Left ventricle myocardium superior (tissue), 1 donor: ENCODE data around the gene SRRM3. TPM values are rescaled to one million over a fixed set of nuclear protein-coding genes. Genes with fewer than 3 reads are reported as not detected.
"Not testable (repeated sequence)": the region's sequence is repeated elsewhere in the genome, so short reads cannot be mapped to it uniquely, and the experiment has no call there.

ENCODE experiments used
- ATAC-seq: fragments of 200-7000 bp; cut with Tn5 transposase; one replicate; pipeline ENCODE4 v1.9.1; 2020; ENCODE audit warnings: mild to moderate bottlenecking, moderate library complexity
- DNase-seq: peaks from one replicate; pipeline ENCODE4 v3.0.0-alpha.2; 2020
- intact Hi-C: fragments of 100-400 bp; cut with micrococcal nuclease; formaldehyde crosslinking; loops from one replicate; pipeline ENCODE4 v1.11.0; 2022
- total RNA-seq: library from RNA; stranded (reverse); fragmentation: NEBNext Ultra II Directional; extraction: Animal tissue kit (Norgen Biotek cat#: 25700); gene quantifications from one replicate; pipeline ENCODE4 v1.2.1, GENCODE V29; 2021
- donor health status: DM: no; HTN: yes; CAD: no; lungs with severe emphysema.

Gene SRRM3
- total RNA-seq, 1 donor from 2014 or later, result 17.2 TPM

DNA sequence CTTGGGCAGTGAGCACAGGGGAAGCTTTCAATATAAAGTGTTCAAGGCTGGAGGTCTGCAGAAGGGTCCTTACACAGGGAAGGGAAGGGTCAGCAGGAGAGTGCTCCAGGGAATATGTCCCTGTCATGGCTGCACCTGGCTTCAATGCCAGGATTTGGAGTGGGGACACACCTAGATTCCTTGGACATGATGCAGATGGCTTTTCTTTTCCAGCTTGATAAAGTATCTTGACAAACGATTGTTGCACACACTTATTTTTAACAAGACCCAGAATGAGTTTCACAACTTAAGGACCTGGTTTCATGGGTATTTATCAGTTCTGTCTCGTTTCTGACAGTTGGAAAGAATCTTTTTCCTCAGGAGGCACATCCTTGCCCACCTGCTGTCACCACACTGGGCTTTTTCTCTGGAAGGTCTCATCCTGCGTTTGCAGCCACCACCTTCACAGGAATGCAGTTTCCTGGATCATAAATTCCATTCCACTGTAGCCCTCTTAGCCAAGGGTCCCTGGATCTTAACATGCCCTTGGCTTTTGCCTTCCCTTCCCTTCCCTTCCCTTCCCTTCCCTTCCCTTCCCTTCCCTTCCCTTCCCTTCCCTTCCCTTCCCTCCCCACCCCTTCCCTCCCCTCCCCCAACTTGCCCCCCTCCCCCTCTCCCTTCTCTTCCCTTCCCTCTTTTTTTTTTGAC is 21.7 kb downstream of the SRRM3 start:
- no peak for DNase-seq
- intact Hi-C loops, result no loop called here
- no peak for ATAC-seq

DNA sequence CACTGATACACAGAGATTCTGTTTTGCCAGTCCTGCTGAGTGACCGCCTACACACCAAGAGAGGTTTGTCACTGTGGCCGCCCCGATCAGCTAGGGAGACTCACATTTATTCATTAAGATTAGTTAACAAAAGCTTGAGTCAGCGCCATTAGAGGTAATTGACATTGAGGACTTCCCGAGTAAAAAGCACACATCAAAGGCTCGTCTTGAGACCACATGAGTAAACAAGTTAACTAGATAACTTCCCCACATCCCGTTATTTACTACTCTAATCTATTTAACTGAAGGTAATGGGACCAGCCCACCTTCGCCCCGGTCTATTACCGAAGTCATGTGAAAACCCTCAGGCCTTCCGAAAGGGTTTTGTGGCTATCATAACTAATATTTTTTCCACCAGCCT is 23.0 kb downstream of the SRRM3 start:
- no peak for DNase-seq
- intact Hi-C loops, result no loop called here
- no peak for ATAC-seq

DNA sequence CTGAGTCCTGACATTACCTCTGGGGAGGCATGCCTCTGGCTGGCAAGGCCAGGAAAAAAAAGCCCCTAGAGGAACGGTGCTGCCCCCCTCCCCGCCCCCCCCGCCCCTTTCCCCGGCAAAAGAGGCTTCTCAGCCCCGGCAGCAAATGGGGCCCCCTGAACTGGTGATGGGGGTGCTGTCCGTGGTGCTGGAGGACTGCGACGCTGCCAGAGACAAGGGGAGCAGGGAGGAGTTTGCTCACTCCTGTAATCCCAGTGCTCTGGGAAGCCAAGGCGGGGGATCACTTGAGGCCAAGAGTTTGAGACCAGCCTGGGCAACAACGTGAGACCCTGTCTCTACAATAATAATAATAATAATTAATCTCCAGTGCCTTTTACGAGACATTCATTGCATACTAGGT is 23.7 kb downstream of the SRRM3 start:
- ATAC-seq (no peak), DNase-seq (peak; percentile 49)
- intact Hi-C loops, result no loop called here

DNA sequence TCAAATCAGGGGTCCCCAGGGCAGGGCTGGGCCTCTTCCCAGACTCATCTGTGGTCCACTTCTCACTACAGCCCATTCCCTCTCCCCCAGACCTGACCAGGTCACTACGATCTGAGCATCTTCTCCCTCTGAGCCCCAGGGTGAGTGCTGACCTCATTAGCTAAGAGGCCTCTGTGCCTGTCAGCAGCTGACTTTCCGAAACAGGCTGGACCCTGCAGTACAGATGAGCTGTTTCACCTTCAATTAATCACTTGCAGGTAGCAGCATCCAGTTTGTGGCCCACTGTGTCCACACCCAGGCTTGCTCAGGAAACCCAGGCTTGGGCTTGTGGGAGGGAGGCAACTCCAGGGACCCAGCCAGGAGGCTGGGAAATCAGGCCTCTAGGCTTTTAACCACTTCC is 24.3 kb downstream of the SRRM3 start:
- ATAC-seq (no peak), DNase-seq (no peak)
- intact Hi-C loops, result no loop called here

DNA sequence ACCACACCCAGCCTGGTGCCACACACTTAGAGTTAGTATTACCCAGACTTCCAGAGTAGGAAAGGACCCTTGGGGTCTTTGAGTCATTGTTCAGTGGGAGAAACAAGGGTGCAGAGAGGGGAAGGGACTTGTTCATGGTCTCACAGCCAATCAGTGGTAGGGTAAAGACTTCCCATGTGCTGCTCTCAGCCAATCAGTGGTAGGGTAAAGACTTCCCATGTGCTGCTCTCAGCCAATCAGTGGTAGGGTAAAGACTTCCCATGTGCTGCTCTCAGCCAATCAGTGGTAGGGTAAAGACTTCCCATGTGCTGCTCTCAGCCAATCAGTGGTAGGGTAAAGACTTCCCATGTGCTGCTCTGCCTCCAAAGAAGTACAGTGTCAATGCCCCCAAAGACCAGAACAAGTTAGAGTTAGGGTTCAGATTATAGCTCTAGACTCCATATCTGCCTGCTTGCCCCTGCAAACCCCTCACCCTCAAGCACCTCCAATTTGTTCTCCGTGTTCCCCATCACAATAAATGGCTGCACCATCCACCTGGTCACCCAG is 25.3 kb downstream of the SRRM3 start:
- intact Hi-C loops, DNase-seq, ATAC-seq: not testable (repeated sequence)

DNA sequence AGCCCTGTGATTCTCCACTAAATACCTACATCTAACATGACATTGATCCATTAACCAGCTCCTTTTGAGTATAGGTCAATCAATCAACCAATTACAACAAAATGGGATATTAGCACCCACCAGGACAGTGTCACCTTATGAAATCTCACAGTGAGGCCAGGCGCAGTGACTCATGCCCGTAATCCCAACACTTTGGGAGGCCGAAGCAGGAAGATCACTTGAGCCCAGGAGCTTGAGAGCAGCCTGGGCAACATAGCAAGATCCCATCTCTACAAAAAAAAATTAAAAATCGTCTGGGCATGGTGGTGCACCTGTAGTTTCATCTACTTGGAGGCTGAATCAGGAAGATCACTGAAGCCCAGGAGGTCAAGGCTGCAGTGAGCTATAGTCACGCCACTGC is 28.5 kb downstream of the SRRM3 start:
- no peak for DNase-seq
- intact Hi-C loops, result no loop called here
- no peak for ATAC-seq

DNA sequence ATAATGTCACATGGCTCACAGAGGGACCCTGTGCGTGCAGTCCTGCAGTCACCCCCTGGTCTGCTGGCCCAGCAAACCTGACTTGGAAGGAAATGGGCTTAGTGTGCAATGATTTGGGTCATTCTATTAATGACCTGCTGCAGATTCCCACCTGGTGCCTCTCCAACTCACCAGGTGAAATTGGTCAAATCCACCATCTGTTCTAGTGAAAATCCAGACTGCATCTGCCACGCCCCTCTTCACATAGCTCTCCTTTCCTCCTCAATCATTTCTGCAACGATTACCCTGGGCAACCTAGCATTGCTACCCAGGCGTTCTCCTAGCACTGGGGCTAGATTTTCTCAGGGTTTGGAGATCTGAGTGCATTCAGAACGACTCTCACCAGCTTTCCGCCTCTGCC is 29.4 kb downstream of the SRRM3 start:
- intact Hi-C loops, result no loop called here
- ATAC-seq (no peak), DNase-seq (no peak)

DNA sequence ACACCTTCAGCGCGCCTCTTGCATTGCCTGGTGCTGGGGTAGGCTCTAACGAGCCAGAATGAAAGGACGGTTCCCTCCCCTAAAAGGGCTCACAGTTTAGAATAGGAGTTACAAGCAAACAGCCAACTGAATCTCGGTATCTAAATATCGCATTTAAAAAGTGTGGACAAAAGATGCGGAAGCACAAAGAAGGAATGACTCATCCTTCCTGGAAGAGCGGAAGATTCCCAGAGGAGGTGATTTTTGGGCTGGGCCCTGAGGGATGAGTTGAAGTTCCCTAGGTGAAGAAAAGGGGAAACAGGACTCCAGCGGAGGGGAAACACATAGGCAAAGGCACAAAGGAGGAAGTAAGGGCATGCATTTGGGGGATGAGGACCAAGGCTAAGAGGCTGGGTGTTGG is 29.9 kb downstream of the SRRM3 start:
- intact Hi-C loops, result no loop called here
- ATAC-seq (no peak), DNase-seq (no peak)

DNA sequence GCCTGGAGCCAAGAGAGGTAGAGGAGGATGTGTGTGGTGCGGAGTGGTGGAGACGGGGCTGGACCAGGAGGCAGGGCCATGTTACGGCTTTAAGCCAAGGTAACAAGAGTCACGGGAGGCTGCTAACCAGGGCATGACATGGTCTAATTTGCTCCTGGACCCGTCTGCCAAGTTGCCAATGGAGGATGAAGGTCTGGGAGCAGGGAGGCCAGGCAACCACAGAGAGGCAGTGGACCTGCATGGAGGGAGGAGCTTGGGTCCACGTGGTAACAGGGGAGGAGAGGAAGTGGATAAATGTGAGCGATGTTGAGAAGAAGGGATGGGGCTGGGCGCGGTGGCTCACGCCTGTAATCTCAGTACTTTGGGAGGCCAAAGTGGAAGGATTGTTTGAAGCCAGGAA is 31.0 kb downstream of the SRRM3 start:
- DNase-seq, result no peak
- intact Hi-C loops, result no loop called here
- ATAC-seq, result no peak

DNA sequence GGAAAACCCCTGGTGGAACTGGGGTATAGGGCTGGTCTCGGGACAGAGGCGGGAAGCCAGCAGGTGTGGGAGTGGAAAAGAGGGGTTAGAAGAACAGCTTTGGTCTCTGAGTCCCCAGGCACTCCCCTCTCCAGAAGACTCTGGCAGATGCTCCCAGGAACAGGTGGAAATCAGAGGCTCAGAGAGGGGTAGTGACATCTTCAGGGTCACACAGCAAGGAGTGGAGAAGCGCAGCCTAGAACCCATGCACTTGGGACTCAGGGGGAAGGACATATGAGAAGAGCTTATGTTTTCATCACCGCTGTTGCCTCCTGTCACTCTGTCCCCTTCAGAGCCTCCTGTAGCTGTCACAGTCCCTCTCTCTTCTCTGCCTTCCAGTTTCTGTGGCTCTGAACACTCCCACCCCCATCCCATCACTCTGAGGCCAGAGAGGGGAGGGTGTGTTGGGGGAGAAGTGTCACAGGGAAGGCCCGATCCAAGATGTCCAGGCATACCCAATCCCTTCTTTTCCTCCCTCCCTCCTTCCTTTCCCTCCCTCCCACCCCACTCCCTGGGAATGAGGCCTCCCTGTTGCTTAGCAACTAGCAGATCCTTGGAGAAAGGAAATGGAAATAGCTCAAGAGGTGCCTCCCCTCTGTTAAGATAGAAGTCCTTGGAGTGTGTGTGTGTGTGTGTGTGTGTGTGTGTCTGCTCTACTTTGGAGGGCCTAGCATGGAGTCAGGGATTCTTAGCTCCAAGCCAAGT is 32.0 kb downstream of the SRRM3 start:
- ATAC-seq (no peak), DNase-seq (no peak)
- intact Hi-C loops, result no loop called here

DNA sequence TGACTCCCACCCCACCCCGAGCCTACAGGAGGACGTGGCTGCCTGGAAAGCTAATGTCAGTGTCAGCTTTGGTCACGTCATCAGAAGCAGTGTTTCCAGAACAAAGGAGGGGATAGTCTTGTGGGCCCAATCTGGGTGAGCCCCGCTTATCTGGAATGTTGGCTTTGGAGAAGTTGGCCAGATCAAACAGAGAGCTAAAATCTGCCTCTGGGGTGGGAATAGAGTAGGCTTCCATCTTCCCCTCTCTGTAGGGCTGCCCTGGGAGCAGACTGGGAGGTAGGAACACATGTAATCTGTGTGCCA is 32.5 kb downstream of the SRRM3 start:
- DNase-seq (no peak), ATAC-seq (no peak)
- intact Hi-C loops, result no loop called here

DNA sequence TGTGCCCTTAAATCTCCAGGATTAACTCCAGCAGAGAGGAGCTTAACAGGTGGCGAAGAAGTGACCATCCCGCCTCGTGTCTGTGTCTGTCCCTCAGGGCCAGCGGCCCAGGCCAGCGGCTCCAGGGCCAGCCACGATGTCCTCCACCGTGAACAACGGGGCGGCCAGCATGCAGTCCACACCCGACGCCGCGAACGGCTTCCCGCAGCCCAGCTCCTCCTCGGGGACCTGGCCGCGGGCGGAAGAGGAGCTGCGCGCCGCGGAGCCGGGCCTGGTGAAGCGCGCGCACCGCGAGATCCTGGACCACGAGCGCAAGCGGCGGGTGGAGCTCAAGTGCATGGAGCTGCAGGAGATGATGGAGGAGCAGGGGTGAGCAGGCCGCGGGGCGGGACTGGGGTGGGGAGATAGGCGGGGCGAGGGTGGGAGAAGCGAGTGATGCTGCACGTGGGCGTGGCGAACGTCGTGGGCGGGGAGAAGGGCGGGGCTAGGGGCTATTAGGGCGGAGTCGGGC is 33.3 kb downstream of the SRRM3 start:
- ATAC-seq (peak; percentile 86), DNase-seq (peak; percentile 64)
- intact Hi-C loops, result no loop called here

DNA sequence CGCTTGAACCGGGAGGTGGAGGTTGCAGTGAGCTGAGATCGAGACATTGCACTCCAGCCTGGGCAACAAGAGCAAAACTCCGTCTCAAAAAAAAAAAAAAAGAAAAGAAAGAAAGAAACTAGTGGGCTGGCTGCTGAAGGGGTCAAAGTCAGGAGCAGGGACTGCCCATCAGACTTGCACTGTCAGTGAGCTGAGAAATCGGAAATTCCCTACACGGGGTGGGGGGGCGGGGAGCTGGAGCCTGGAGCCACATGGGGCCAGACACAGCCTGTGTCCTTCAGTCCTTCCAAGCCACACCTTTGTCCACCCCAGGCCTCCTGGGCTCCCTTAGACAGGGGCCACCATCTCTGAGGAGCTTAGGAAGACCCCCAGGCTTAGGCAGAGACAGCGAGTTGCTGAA is 34.5 kb downstream of the SRRM3 start:
- no peak for ATAC-seq
- intact Hi-C loops, result no loop called here

DNA sequence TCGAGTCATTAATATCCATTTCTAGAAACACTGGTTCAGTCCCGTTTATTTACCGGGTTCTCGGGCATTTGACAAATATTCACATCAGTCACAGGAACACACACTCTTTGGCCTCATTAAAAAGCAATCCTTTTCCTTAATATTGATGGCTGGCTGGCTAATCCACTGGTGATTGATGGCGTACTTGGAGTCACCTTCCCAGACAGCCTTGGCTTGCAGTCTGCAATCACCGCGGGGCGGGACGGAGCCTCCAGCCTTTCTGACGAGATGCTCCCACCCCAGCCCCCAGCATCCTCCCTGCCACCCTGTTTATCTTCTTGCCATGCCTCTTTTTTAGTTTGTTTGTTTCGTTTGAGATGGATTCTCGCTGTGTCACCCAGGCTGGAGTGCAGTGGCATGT is 36.6 kb downstream of the SRRM3 start:
- DNase-seq (no peak), ATAC-seq (no peak)
- intact Hi-C loops, result no loop called here

More for the DNA sequence above, 34.5 kb downstream of the SRRM3 start:
- no peak for DNase-seq

DNA sequence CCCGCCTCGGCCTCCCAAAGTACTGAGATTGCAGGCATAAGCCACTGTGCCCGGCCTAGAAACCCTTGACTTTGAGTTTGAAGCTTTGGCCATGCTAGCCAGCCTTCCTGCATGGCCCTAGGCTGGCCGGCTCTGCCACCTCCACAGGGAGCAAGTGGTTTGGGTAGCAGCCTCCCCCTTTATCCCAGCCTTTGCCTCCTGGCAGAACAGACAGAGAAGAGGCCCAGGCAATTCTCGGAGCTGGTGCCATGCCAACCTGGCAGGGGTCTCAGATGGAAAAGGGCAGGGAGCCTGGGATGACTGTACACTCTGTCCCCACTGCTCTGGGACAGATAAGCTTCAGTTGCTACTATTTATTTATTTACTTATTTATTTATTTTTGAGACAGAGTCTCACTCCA is 39.4 kb downstream of the SRRM3 start:
- DNase-seq (no peak), ATAC-seq (no peak)
- intact Hi-C loops, result no loop called here

DNA sequence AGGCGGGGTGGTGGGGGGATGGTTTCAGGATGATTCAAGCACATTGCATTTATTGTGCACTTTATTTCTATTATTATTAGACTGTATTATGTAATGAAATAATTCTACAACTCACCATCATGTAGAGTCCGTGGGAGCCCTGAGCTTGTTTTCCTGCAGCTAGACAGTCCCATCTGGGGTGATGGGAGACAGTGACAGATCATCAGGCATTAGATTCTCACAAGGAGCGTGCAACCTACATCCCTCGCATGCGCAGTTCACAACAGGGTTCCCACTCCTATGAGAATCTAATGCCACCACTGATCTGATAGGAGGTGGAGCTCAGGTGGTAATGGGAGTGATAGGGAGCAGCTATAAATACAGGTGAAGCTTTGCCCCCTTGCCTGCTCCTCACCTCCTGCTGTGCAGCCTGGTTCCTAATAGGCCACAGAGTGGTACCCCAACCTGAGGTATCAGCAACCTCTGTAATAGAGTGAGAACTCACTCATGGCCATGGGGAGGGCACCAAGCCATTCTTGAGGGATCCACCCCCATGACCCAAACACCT is 40.9 kb downstream of the SRRM3 start:
- intact Hi-C loops, ATAC-seq, DNase-seq: not testable (repeated sequence)

DNA sequence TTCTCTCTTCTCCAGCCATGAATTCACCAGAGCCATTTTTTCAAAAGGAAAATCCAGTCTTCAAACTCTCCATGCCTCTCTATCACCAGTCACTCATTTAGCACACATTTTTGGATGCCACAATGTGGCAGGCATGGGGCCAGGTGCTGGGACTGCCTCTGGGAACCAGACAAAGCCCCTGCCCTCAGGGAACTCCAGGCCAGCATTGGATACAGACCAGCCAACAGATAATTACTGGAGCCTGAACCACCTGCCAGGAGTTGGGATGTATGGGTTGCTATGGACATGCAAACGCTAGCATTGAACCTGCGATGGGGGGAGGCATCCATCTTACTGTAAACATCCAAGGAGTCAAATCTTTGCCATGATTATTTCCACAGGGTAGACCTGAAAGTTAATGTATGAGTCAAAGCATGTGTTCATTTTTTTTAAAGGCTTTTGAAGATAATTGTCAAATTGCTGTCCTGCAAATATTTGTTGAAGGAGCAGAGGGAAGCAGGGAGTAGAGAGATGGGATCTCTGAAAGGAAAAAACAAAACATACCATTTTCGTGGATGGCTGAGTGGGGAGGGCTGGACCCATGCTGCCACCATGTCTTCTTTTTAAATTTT is 43.2 kb downstream of the SRRM3 start:
- DNase-seq, result no peak
- no peak for ATAC-seq
- intact Hi-C loops, result no loop called here

DNA sequence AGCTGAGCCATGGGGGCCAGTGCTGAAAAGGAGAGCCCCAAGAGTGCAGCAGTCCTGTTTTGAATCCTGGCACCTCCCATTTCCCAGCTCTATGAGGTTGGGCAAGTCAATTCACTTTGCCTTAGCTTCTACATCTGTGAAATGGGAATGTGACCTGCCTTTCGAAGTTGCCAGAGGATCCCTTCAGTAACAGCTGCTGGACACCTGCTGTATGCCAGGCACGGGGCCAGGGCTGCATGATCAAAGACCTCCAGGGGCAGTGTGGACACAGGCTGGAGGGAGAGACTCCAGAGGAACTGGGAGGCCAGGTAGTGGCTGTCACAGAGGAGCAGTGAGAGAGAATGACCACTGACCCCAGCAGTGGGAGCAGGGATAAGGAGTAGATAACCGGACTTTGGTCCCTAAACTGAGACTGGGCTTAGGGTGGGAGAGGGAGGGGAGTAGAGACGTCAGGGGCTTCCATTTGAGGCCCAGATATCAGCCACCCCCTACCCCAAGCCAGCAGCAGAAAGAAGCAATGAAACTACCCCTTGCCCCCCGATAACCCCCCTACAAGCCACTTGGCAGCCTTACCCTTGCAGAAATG is 45.2 kb downstream of the SRRM3 start:
- DNase-seq, result no peak
- intact Hi-C loops, result no loop called here
- no peak for ATAC-seq

DNA sequence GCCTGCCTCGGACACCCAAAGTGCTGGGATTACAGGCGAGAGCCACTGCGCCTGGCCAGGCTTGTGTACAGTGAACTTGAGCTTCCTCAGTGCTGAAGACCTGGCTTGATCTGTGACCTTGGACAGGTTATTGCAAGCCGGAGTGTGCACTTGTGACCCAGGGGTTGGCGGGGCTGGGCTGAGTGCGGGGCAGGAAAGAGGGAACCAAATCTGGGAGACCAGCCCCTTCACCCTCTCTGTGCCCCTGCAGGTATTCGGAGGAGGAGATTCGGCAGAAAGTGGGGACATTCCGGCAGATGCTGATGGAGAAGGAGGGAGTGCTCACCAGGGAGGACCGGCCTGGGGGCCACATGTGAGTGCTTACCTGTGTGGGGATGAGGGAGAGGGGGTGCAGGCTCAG is 46.2 kb downstream of the SRRM3 start:
- intact Hi-C loops, result no loop called here
- ATAC-seq, result no peak

DNA sequence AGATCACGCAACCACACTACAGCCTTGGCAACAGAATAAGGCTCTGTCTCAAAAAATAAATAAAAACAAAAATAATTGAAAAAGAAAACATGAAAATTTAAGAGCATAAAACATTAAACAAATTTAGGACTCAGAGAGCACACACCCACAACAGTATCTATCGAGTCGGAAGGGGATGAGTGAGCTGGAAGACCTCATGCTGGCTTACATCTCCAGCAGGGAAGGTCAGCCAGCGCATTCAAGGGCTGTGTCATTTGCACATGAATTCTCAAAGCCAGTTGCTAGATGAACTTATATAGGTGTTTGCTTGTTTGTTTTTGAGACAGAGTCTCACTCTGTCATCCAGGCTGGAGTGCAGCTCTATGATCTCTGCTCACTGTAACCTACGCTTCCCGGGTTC is 50.3 kb downstream of the SRRM3 start:
- no peak for DNase-seq
- ATAC-seq, result no peak
- intact Hi-C loops, result no loop called here

More for the DNA sequence above, 46.2 kb downstream of the SRRM3 start:
- DNase-seq, result no peak
